ENCODE data around the gene IMMP2L. TPM values are rescaled to one million over a fixed set of nuclear protein-coding genes. Genes with fewer than 3 reads are reported as not detected.

IMMP2L gene
- total RNA-seq, 2 experiments from 2014 or later: 5.2 to 6.5 TPM

GRCh38 chr7:110626414-110626813, 935.9 kb downstream of the IMMP2L start:
- DNase-seq: no peak
- ChIA-PET POLR2A (no interaction called here), CTCF (interaction anchor here (1.0 kb wide), 1 partner anchor 22 kb away, joined by 4 read pairs; no protein-coding TSS in a partner anchor)
- no peak overlapping the region for H3K4me3 Mint-ChIP-seq
- no peaks in the 10 kb centered on the region for H3K4me1 Mint-ChIP-seq
- no peak overlapping the region for H3K27ac Mint-ChIP-seq
- peaks cover 7% of the 10 kb centered on the region for H3K27me3 Mint-ChIP-seq
- H3K36me3 Mint-ChIP-seq (ENCODE audit: low read depth): no peaks in the 10 kb centered on the region
- peaks cover 6% of the 10 kb centered on the region for H3K9me3 Mint-ChIP-seq

- no peak for DNase-seq
- CTCF ChIA-PET: no interaction called here
- Mint-ChIP-seq H3K27me3 (peaks cover 7% of the 10 kb centered on the region), H3K27ac (no peak overlapping the region), H3K4me1 (no peaks in the 10 kb centered on the region), H3K36me3 (ENCODE audit: low read depth) (no peaks in the 10 kb centered on the region), H3K9me3 (peaks cover 6% of the 10 kb centered on the region), H3K4me3 (no peak overlapping the region)
- POLR2A ChIA-PET: no interaction called here
Measured at GRCh38 chr7:110625294-110625693, 937.0 kb downstream of the IMMP2L start.

- no peak for DNase-seq
- Mint-ChIP-seq H3K36me3 (ENCODE audit: low read depth) (no peaks in the 10 kb centered on the region), H3K27ac (no peak overlapping the region), H3K4me3 (no peak overlapping the region), H3K9me3 (peaks cover 6% of the 10 kb centered on the region), H3K4me1 (no peaks in the 10 kb centered on the region), H3K27me3 (peaks cover 8% of the 10 kb centered on the region)
- ChIA-PET CTCF (no interaction called here), POLR2A (no interaction called here)
Measured at GRCh38 chr7:110623436-110623835, 938.9 kb downstream of the IMMP2L start.

- ChIA-PET POLR2A (no interaction called here), CTCF (no interaction called here)
- peaks cover 12% of the 10 kb centered on the region for H3K27me3 Mint-ChIP-seq
- no peak for DNase-seq
- no peaks in the 10 kb centered on the region for H3K4me1 Mint-ChIP-seq
- H3K27ac Mint-ChIP-seq: no peak overlapping the region
- H3K4me3 Mint-ChIP-seq: no peak overlapping the region
- H3K9me3 Mint-ChIP-seq: peaks cover 6% of the 10 kb centered on the region
- no peaks in the 10 kb centered on the region for H3K36me3 Mint-ChIP-seq (ENCODE audit: low read depth)
Measured at GRCh38 chr7:110621289-110621688, 941.0 kb downstream of the IMMP2L start.

GRCh38 chr7:110620110-110620735, 942.1 kb downstream of the IMMP2L start:
- Mint-ChIP-seq H3K4me1 (no peaks in the 10 kb centered on the region), H3K27ac (no peak overlapping the region), H3K9me3 (peaks cover 9% of the 10 kb centered on the region), H3K36me3 (ENCODE audit: low read depth) (no peaks in the 10 kb centered on the region), H3K4me3 (no peak overlapping the region), H3K27me3 (peaks cover 5% of the 10 kb centered on the region)
- CTCF ChIA-PET: interaction anchor here (0.8 kb wide), 1 partner anchor 950 kb away, joined by 3 read pairs; no protein-coding TSS in a partner anchor
- DNase-seq: no peak
- POLR2A ChIA-PET: no interaction called here

All from activated CD4-positive, alpha-beta T cell treated with anti-CD3 and anti-CD28 coated beads, Interleukin-2, amount 10 ng/mL, durations not matched to agents 7 days and 5 days (primary cell).